Esophagus squamous epithelium (tissue), 4 donors: Measurements from ENCODE around the gene OVCH1.

Experiments
- POLR2A ChIP-seq, 4 donors: fragments of 450-650 bp; IDR thresholded peaks; one replicate each; pipeline ENCODE4 v1.6.1; 2017; ENCODE audit warnings: antibody characterized with exemption in 4 of 4, mild to moderate bottlenecking in 4 of 4, moderate library complexity in 3 of 4
- TF ChIP-seq, protein P1 (sequence below), 6 experiments: fragments of 450-650 bp in 4 of 6; fragments of 200-600 bp in 2 of 6; sonication (generic) in 2 of 6; IDR thresholded peaks; one replicate each; pipeline ENCODE4 v1.5.1; 2016 to 2019; ENCODE audit warnings: antibody characterized with exemption in 6 of 6, mild to moderate bottlenecking in 4 of 6, moderate library complexity in 4 of 6

DNA sequence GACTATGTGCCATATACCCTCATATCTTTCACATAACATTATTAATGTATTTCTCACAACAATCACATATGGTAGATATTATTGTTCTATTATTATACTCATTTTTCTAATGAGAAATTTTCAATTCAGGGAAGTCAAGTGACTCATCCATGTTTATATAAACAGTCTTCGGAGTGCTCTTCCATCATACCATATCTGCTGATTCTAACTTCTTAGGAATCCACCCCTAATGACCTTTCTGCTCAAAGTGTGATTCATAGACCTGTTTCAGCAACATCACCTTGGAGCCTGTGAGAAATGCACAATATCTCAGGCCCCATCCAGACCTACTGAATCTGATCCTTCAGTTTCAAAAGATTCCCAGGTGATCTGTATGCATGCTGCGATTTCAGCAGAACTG is 39.8 kb upstream of the OVCH1 start:
- no peak for TF ChIP-seq POLR2A (IDR thresholded peaks at IDR 0.05)
- TF ChIP-seq, protein P1, sequence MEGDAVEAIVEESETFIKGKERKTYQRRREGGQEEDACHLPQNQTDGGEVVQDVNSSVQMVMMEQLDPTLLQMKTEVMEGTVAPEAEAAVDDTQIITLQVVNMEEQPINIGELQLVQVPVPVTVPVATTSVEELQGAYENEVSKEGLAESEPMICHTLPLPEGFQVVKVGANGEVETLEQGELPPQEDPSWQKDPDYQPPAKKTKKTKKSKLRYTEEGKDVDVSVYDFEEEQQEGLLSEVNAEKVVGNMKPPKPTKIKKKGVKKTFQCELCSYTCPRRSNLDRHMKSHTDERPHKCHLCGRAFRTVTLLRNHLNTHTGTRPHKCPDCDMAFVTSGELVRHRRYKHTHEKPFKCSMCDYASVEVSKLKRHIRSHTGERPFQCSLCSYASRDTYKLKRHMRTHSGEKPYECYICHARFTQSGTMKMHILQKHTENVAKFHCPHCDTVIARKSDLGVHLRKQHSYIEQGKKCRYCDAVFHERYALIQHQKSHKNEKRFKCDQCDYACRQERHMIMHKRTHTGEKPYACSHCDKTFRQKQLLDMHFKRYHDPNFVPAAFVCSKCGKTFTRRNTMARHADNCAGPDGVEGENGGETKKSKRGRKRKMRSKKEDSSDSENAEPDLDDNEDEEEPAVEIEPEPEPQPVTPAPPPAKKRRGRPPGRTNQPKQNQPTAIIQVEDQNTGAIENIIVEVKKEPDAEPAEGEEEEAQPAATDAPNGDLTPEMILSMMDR (IDR thresholded peaks at IDR 0.05) = no peak
